Measurements from ENCODE around the gene ARHGEF2. TPM values are rescaled to one million over a fixed set of nuclear protein-coding genes. Genes with fewer than 3 reads are reported as not detected.

The ARHGEF2 gene
- total and polyA plus RNA-seq, 4 experiments from 2014 or later: 6.7 to 198 (median 110) TPM

GRCh38 chr1:155967341-155968050 lies 10.9 kb downstream of the ARHGEF2 start:
- Histone ChIP-seq H3K36me3 (ENCODE audit: insufficient read depth, low read length) (peaks cover 71% of the 10 kb centered on the region), H3K4me3 (ENCODE audit: low read length in 2 of 2) (no peak overlapping the region), H3K27me3 (ENCODE audit: insufficient read depth, low read length) (no peaks in the 10 kb centered on the region), H3K9me3 (ENCODE audit: control insufficient read depth in 1 of 2, low read length in 2 of 2) (no peaks in the 10 kb centered on the region), H3K4me1 (ENCODE audit: insufficient read depth, low read length) (peaks cover 70% of the 10 kb centered on the region), H3K27ac (ENCODE audit: low read depth, low read length) (peak overlapping the region; percentile 44)
- Mint-ChIP-seq H3K4me3 (peak overlapping the region; percentile 54 to 77 (median 68)), H3K9me3 (no peaks in the 10 kb centered on the region), H3K27ac (peak overlapping the region; percentile 81 to 94 (median 90)), H3K27me3 (no peaks in the 10 kb centered on the region), H3K36me3 (peaks cover 52 to 80% of the 10 kb centered on the region in 2 donors), H3K4me1 (peaks cover 46 to 76% (median 61%) of the 10 kb centered on the region in 4 donors)
- ChIA-PET CTCF (ENCODE audit: partially characterized antibody) (interaction anchor here (0.7 to 2.3 kb wide), 10 partner anchors 10 to 32 kb away, joined by 3 to 19 read pairs (median 4); partner anchors contain the start of gene ARHGEF2), POLR2A (ENCODE audit: partially characterized antibody) (interaction anchor here (0.8 to 12.2 kb wide), 12 partner anchors 10 to 108 kb away, joined by 3 to 199 read pairs (median 6); partner anchors contain the start of genes ARHGEF2, KHDC4 and SYT11)
- intact Hi-C loops (cut with micrococcal nuclease): loop anchor here (1.0 to 2.0 kb wide), 2 partner anchors 9 to 21 kb away; no protein-coding TSS in a partner anchor
- peak in 1 of 5 donors; percentile 34 for DNase-seq

GRCh38 chr1:155966750-155967149 lies 11.6 kb downstream of the ARHGEF2 start:
- Histone ChIP-seq H3K27ac (ENCODE audit: low read depth, low read length) (peak overlapping the region; percentile 44), H3K4me3 (ENCODE audit: low read length in 2 of 2) (no peak overlapping the region), H3K9me3 (ENCODE audit: control insufficient read depth in 1 of 2, low read length in 2 of 2) (no peaks in the 10 kb centered on the region), H3K4me1 (ENCODE audit: insufficient read depth, low read length) (peaks cover 67% of the 10 kb centered on the region), H3K36me3 (ENCODE audit: insufficient read depth, low read length) (peaks cover 77% of the 10 kb centered on the region), H3K27me3 (ENCODE audit: insufficient read depth, low read length) (no peaks in the 10 kb centered on the region)
- H3K27ac Mint-ChIP-seq: peak overlapping the region; percentile 81 to 94 (median 89)
- intact Hi-C loops (cut with micrococcal nuclease): loop anchor here (1.0 to 2.0 kb wide), 2 partner anchors 10 to 22 kb away; no protein-coding TSS in a partner anchor
- POLR2A ChIA-PET (ENCODE audit: partially characterized antibody): interaction anchor here (1.4 to 12.2 kb wide), 6 partner anchors 11 to 32 kb away, joined by 4 to 199 read pairs (median 9); partner anchors contain the start of genes ARHGEF2 and KHDC4
- no peaks in the 10 kb centered on the region for H3K27me3 Mint-ChIP-seq
- peaks cover 59 to 80% of the 10 kb centered on the region in 2 donors for H3K36me3 Mint-ChIP-seq
- CTCF ChIA-PET (ENCODE audit: partially characterized antibody): interaction anchor here (0.7 to 2.3 kb wide), 7 partner anchors 9 to 32 kb away, joined by 3 to 19 read pairs (median 4); partner anchors contain the start of gene ARHGEF2
- H3K4me1 Mint-ChIP-seq: peaks cover 41 to 76% (median 59%) of the 10 kb centered on the region in 4 donors
- H3K4me3 Mint-ChIP-seq: peak overlapping the region; percentile 38 to 77 (median 66)
- DNase-seq: no peak
- H3K9me3 Mint-ChIP-seq: no peaks in the 10 kb centered on the region

GRCh38 chr1:155966135-155966534 lies 12.2 kb downstream of the ARHGEF2 start:
- Mint-ChIP-seq H3K27ac (peak overlapping the region; percentile 81 to 93 (median 88)), H3K9me3 (no peaks in the 10 kb centered on the region), H3K36me3 (peaks cover 63 to 85% of the 10 kb centered on the region in 2 donors), H3K4me3 (peak overlapping the region in 2 of 8 donors; percentile 44 to 68), H3K4me1 (peaks cover 38 to 71% (median 56%) of the 10 kb centered on the region in 4 donors), H3K27me3 (no peaks in the 10 kb centered on the region)
- Histone ChIP-seq H3K4me3 (ENCODE audit: low read length in 2 of 2) (no peak overlapping the region), H3K9me3 (ENCODE audit: control insufficient read depth in 1 of 2, low read length in 2 of 2) (no peaks in the 10 kb centered on the region), H3K27ac (ENCODE audit: low read depth, low read length) (no peak overlapping the region), H3K36me3 (ENCODE audit: insufficient read depth, low read length) (peaks cover 81% of the 10 kb centered on the region), H3K4me1 (ENCODE audit: insufficient read depth, low read length) (peaks cover 61% of the 10 kb centered on the region), H3K27me3 (ENCODE audit: insufficient read depth, low read length) (no peaks in the 10 kb centered on the region)
- intact Hi-C loops (cut with micrococcal nuclease): loop anchor here (2.0 kb wide), 1 partner anchor 23 kb away; no protein-coding TSS in a partner anchor
- no peak for DNase-seq
- POLR2A ChIA-PET (ENCODE audit: partially characterized antibody): interaction anchor here (1.4 to 12.2 kb wide), 3 partner anchors 9 to 20 kb away, joined by 5 to 199 read pairs (median 9); partner anchors contain the start of gene ARHGEF2
- CTCF ChIA-PET (ENCODE audit: partially characterized antibody): interaction anchor here (1.0 to 2.3 kb wide), 6 partner anchors 12 to 31 kb away, joined by 4 to 9 read pairs (median 6); partner anchors contain the start of gene ARHGEF2

- CTCF ChIA-PET (ENCODE audit: partially characterized antibody): interaction anchor here (1.1 kb wide), 1 partner anchor 17 kb away, joined by 3 read pairs; no protein-coding TSS in a partner anchor
These were observed 14.2 kb downstream of the ARHGEF2 start for GRCh38 chr1:155964193-155964592.

GRCh38 chr1:155962599-155963211 lies 15.6 kb downstream of the ARHGEF2 start:
- peaks cover 27% of the 10 kb centered on the region for H3K4me1 ChIP-seq (ENCODE audit: insufficient read depth, low read length)
- no peak overlapping the region for H3K27ac ChIP-seq (ENCODE audit: low read depth, low read length)
- intact Hi-C loops (cut with micrococcal nuclease): no loop called here
- H3K4me3 Mint-ChIP-seq: no peak overlapping the region
- peaks cover 13 to 40% (median 24%) of the 10 kb centered on the region in 4 donors for H3K4me1 Mint-ChIP-seq
- H3K36me3 ChIP-seq (ENCODE audit: insufficient read depth, low read length): peaks cover 81% of the 10 kb centered on the region
- H3K36me3 Mint-ChIP-seq: peaks cover 53 to 80% of the 10 kb centered on the region in 2 donors
- no peaks in the 10 kb centered on the region for H3K9me3 Mint-ChIP-seq
- CTCF ChIA-PET (ENCODE audit: partially characterized antibody): interaction anchor here (1.2 to 1.5 kb wide), 3 partner anchors 15 to 26 kb away, joined by 3 to 5 read pairs (median 4); no protein-coding TSS in a partner anchor
- H3K27ac Mint-ChIP-seq: peak overlapping the region in 5 of 7 donors; percentile 30 to 77 (median 68)
- H3K27me3 Mint-ChIP-seq: no peaks in the 10 kb centered on the region
- POLR2A ChIA-PET (ENCODE audit: partially characterized antibody): interaction anchor here (1.0 to 12.2 kb wide), 5 partner anchors 10 to 28 kb away, joined by 3 to 199 read pairs (median 3); partner anchors contain the start of gene ARHGEF2
- no peaks in the 10 kb centered on the region for H3K27me3 ChIP-seq (ENCODE audit: insufficient read depth, low read length)
- H3K4me3 ChIP-seq (ENCODE audit: low read length in 2 of 2): no peak overlapping the region
- no peaks in the 10 kb centered on the region for H3K9me3 ChIP-seq (ENCODE audit: control insufficient read depth in 1 of 2, low read length in 2 of 2)
- DNase-seq: no peak

More at GRCh38 chr1:155964193-155964592, 14.2 kb downstream of the ARHGEF2 start:
- Mint-ChIP-seq H3K9me3 (no peaks in the 10 kb centered on the region), H3K27me3 (no peaks in the 10 kb centered on the region), H3K36me3 (peaks cover 60 to 85% of the 10 kb centered on the region in 2 donors), H3K4me3 (no peak overlapping the region), H3K27ac (peak overlapping the region in 3 of 7 donors; percentile 70 to 87 (median 79)), H3K4me1 (peaks cover 23 to 55% (median 38%) of the 10 kb centered on the region in 4 donors)
- H3K27ac ChIP-seq (ENCODE audit: low read depth, low read length): no peak overlapping the region
- POLR2A ChIA-PET (ENCODE audit: partially characterized antibody): interaction anchor here (1.8 to 12.2 kb wide), 2 partner anchors 14 to 18 kb away, joined by 4 to 199 read pairs; partner anchors contain the start of gene ARHGEF2
- H3K4me1 ChIP-seq (ENCODE audit: insufficient read depth, low read length): peaks cover 42% of the 10 kb centered on the region
- H3K4me3 ChIP-seq (ENCODE audit: low read length in 2 of 2): no peak overlapping the region
- intact Hi-C loops (cut with micrococcal nuclease): no loop called here
- H3K36me3 ChIP-seq (ENCODE audit: insufficient read depth, low read length): peaks cover 82% of the 10 kb centered on the region
- H3K9me3 ChIP-seq (ENCODE audit: control insufficient read depth in 1 of 2, low read length in 2 of 2): no peaks in the 10 kb centered on the region
- H3K27me3 ChIP-seq (ENCODE audit: insufficient read depth, low read length): no peaks in the 10 kb centered on the region
- DNase-seq: no peak

GRCh38 chr1:155961937-155962336 lies 16.4 kb downstream of the ARHGEF2 start:
- no peaks in the 10 kb centered on the region for H3K27me3 ChIP-seq (ENCODE audit: insufficient read depth, low read length)
- H3K4me3 ChIP-seq (ENCODE audit: low read length in 2 of 2): no peak overlapping the region
- H3K27me3 Mint-ChIP-seq: no peaks in the 10 kb centered on the region
- peaks cover 57 to 81% of the 10 kb centered on the region in 2 donors for H3K36me3 Mint-ChIP-seq
- peaks cover 9 to 33% (median 17%) of the 10 kb centered on the region in 4 donors for H3K4me1 Mint-ChIP-seq
- H3K9me3 ChIP-seq (ENCODE audit: control insufficient read depth in 1 of 2, low read length in 2 of 2): no peaks in the 10 kb centered on the region
- intact Hi-C loops (cut with micrococcal nuclease): no loop called here
- peaks cover 19% of the 10 kb centered on the region for H3K4me1 ChIP-seq (ENCODE audit: insufficient read depth, low read length)
- POLR2A ChIA-PET (ENCODE audit: partially characterized antibody): interaction anchor here (12.2 kb wide), 1 partner anchor 16 kb away, joined by 199 read pairs; the partner anchor contains the start of gene ARHGEF2
- no peak for DNase-seq
- H3K27ac ChIP-seq (ENCODE audit: low read depth, low read length): peak overlapping the region; percentile 38
- CTCF ChIA-PET (ENCODE audit: partially characterized antibody): interaction anchor here (1.3 to 2.5 kb wide), 2 partner anchors 22 to 27 kb away, joined by 5 to 13 read pairs; no protein-coding TSS in a partner anchor
- peaks cover 81% of the 10 kb centered on the region for H3K36me3 ChIP-seq (ENCODE audit: insufficient read depth, low read length)
- H3K27ac Mint-ChIP-seq: peak overlapping the region in 6 of 7 donors; percentile 57 to 78 (median 76)
- H3K4me3 Mint-ChIP-seq: no peak overlapping the region
- no peaks in the 10 kb centered on the region for H3K9me3 Mint-ChIP-seq
